Measurements from ENCODE around the gene RHOD.

The RHOD gene

DNA sequence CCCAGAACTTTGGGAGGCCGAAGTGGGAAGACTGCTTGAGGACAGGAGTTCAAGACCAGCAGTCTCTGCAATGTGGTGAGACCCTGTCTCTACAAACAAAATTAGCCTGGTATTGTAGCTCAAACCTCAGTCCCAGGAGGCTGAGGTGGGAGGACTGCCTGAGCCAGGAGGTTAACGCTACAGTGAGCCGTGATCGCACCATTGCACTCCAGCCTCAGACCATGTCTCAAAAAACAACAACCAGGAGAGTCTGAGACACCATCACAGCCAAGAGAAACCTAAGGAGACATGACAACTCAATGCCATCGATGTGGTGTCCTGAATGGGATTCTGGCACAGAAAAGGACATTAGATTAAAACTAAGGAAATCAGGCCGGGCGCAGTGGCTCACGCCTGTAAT lies 34.1 kb downstream of the RHOD start:
- H3K4me3 ChIP-seq = no peak overlapping the region
- no peaks in the 10 kb centered on the region for H3K9me3 ChIP-seq
- H3K36me3 ChIP-seq (replicated peaks) = no peaks in the 10 kb centered on the region
- DNase-seq (ENCODE audit: low spot score in 2 of 2) = no peak
- H3K27me3 ChIP-seq (ENCODE audit: low read depth) = no peaks in the 10 kb centered on the region
- H3K4me1 ChIP-seq = no peaks in the 10 kb centered on the region
- in situ Hi-C loops (cut with MboI; ENCODE audit: low sequenced_read_pairs) = no loop called here

DNA sequence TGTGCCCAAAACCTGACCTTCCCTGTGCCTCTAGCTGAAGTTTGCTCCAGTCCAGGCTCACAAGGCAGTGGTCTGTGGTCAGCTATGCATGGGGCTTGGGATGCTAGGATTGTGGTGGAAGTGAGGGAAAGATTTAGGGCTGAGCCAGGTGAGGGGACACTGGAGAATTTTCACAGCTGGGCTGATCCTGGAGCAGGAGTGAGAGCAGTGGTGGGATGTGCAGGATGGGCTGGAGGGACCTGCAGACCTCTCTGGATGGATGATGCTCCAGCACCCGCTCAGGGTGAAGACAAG lies 38.5 kb downstream of the RHOD start:
- Histone ChIP-seq H3K36me3 (replicated peaks) (no peaks in the 10 kb centered on the region), H3K27me3 (ENCODE audit: low read depth) (no peaks in the 10 kb centered on the region), H3K4me3 (no peak overlapping the region), H3K9me3 (no peaks in the 10 kb centered on the region), H3K4me1 (no peaks in the 10 kb centered on the region)
- in situ Hi-C loops (cut with MboI; ENCODE audit: low sequenced_read_pairs) = no loop called here
- DNase-seq (ENCODE audit: low spot score in 2 of 2) = no peak

DNA sequence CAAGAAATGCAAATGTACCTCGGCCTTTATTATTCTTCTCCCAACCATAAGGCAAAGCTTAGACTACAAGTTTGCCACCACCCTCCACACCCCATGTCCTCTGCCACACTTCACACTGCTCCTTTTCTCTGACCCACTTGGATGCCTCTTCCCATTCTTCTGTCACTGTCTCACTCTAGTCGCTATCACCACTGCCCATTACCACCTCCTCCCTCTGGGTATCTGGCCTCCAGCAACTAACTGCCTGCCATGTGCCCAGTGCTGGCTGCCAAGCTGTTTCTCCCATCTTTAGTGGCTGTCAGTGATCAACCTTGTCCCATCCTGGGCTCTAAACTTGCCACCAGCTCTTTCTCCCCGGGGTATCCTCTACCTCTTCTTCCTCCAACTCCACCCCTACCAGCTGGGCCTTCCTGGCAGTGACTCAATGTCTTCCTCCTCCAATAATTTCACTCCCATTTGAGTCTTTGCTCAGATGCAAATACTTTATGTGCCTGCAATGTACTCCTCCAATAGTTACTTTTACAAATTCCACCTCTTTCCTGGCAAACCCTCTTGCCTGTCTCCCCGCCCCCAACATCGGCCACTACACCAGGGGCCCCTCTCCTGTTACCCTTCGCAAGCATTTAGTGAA lies 42.3 kb downstream of the RHOD start:
- no peak for DNase-seq (ENCODE audit: low spot score in 2 of 2)
- no peak overlapping the region for H3K4me3 ChIP-seq
- no peaks in the 10 kb centered on the region for H3K4me1 ChIP-seq
- in situ Hi-C loops (cut with MboI; ENCODE audit: low sequenced_read_pairs) = no loop called here
- H3K36me3 ChIP-seq (replicated peaks) = no peaks in the 10 kb centered on the region
- H3K27me3 ChIP-seq (ENCODE audit: low read depth) = no peaks in the 10 kb centered on the region
- no peaks in the 10 kb centered on the region for H3K9me3 ChIP-seq

DNA sequence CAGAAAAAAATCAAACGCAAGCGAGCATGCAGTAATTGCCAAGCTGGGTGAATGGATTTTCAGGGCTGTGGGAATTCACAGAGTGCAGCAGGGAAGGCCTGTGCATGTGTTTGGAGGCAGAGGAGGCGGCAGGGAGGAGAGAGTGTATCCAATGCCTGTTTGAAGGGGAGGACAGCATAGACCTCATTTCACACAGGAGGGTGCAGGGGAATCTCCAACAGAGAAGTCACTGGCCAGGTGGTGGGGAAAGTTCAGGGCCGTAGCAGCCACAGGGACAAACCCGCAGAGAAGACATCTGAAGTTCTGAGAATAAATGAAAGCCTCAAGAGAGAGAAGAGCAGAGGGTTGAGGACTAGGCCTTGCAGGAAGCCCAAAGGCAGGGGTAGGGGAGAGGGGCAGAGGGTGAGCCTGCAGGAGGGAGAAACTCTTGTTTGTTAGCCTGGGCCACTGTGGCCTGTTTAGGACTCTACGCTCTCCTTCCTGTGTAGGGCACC lies 43.2 kb downstream of the RHOD start:
- Histone ChIP-seq H3K4me1 (no peaks in the 10 kb centered on the region), H3K27me3 (ENCODE audit: low read depth) (no peaks in the 10 kb centered on the region), H3K36me3 (replicated peaks) (no peaks in the 10 kb centered on the region), H3K4me3 (no peak overlapping the region), H3K9me3 (no peaks in the 10 kb centered on the region)
- in situ Hi-C loops (cut with MboI; ENCODE audit: low sequenced_read_pairs) = no loop called here
- DNase-seq (ENCODE audit: low spot score in 2 of 2) = no peak

DNA sequence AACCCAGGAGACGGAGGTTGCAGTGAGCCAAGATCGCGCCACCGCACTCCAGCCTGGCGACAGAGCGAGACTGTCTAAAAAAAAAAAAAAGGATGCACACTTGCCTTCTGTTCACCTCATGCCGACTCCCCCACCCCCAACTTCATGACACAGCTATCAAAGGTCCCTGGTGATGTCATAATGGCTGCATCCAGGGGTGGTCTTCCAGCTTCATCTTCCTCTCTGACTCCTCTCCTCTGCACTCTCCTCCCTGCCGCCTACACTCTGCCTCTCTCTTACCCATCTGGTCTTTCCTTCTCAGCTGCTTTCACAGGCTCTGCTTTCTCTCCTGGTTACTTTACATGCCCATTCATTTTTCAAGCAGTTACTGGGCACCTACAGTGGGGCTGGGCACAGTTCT lies 46.0 kb downstream of the RHOD start:
- no peaks in the 10 kb centered on the region for H3K4me1 ChIP-seq
- DNase-seq (ENCODE audit: low spot score in 2 of 2) = no peak
- H3K9me3 ChIP-seq = no peaks in the 10 kb centered on the region
- in situ Hi-C loops (cut with MboI; ENCODE audit: low sequenced_read_pairs) = no loop called here
- no peaks in the 10 kb centered on the region for H3K27me3 ChIP-seq (ENCODE audit: low read depth)
- no peaks in the 10 kb centered on the region for H3K36me3 ChIP-seq (replicated peaks)
- no peak overlapping the region for H3K4me3 ChIP-seq

DNA sequence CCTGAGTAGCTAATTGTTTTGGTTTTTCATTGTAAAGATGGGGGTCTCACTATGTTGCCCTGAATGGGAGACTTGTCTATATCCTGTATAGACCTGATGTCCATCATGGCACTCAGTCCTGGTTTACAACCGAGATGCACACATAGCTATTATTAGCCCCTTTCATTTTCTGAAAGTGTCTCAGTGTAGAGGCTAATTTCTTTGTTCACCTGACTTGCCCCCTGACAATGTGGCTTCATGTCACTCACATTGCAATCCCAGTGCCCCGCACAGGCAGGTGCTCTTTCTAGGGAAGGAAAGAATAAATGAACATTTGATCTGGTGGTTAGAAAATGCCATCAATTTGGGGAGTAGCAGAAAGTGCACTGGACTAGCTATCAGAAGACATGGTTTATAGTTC lies 49.3 kb downstream of the RHOD start:
- no peak for DNase-seq (ENCODE audit: low spot score in 2 of 2)
- Histone ChIP-seq H3K36me3 (replicated peaks) (no peaks in the 10 kb centered on the region), H3K4me3 (no peak overlapping the region), H3K27me3 (ENCODE audit: low read depth) (no peaks in the 10 kb centered on the region), H3K9me3 (no peaks in the 10 kb centered on the region), H3K4me1 (no peaks in the 10 kb centered on the region)
- in situ Hi-C loops (cut with MboI; ENCODE audit: low sequenced_read_pairs) = no loop called here

DNA sequence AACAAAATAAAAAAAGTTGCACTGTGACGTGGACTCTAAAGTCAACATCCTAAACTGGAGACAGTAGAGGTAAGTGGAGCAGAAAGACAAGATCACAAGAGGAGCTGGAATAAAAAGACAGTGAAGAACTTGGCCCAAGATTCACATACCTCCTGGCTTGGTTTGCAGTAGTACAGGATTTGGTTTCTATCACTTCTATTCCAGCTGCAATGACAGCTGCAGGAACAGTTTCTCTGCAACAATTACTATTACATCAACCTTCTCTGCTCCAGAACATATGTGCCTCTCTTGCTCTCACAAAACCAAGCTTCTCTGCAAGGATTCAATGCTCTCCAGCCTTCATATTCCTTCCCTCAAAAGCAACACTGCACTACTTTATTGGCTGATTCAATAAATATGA lies 54.6 kb downstream of the RHOD start:
- in situ Hi-C loops (cut with MboI; ENCODE audit: low sequenced_read_pairs) = no loop called here
- Histone ChIP-seq H3K27me3 (ENCODE audit: low read depth) (no peaks in the 10 kb centered on the region), H3K4me1 (no peaks in the 10 kb centered on the region), H3K9me3 (no peaks in the 10 kb centered on the region), H3K36me3 (replicated peaks) (no peaks in the 10 kb centered on the region), H3K4me3 (no peak overlapping the region)
- DNase-seq (ENCODE audit: low spot score in 2 of 2) = no peak

DNA sequence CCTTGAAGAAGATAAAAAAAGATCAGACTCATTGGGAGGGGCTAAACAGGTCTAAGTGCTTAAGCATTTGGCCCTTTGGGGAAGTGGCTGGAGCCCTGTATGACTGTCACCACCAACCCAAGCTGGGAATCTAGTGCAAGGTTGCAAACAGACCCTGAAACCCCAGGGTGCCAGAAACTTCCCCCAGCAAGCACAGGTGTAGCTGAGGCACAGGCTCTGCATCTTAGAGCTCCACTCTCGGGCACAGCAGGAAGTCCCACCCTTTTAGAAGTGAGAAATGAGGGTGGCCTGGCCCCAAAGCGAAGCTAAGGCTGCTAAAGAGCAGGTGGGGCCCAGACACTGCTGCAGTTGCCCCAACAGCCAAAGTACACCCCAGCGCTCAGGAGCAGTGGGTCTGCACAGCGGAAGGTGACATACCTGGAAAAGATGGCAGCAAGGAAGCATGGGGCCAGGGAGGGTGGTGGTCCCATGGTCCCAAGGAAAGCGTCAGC lies 56.6 kb downstream of the RHOD start:
- in situ Hi-C loops (cut with MboI; ENCODE audit: low sequenced_read_pairs) = no loop called here
- H3K27me3 ChIP-seq (ENCODE audit: low read depth) = no peaks in the 10 kb centered on the region
- H3K36me3 ChIP-seq (replicated peaks) = no peaks in the 10 kb centered on the region
- H3K4me1 ChIP-seq = peaks cover 2% of the 10 kb centered on the region
- no peak for DNase-seq (ENCODE audit: low spot score in 2 of 2)
- no peaks in the 10 kb centered on the region for H3K9me3 ChIP-seq
- H3K4me3 ChIP-seq = no peak overlapping the region

DNA sequence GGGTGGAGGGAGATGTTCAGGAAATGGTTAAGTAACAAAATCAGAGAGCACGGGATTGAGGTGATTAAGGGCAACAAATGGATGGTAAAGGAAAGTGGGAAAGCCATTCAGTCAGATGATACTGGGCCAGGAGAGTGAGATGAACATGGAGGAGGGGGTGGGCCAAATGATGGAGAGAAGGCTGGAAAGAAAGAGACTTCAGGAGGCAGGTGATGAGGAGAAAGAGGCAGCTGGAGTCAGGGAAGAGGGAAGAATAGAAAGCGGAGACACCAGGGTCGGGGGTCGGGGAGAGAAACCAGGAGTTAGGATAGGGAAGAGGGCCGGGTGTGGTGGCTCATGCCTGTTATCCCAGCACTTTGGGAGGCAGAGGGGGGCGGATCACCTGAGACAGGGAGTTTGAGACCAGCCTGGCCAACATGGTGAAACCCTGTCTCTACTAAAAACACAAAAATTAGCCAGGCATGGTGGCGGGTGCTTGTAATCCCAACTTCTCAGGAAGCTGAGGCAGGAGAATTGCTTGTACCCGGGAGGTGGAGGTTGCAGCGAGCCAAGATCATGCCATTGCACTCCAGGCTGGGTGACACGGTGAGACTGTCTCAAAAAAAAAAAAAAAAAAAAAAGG lies 57.7 kb downstream of the RHOD start:
- DNase-seq (ENCODE audit: low spot score in 2 of 2) = no peak
- peaks cover 4% of the 10 kb centered on the region for H3K4me1 ChIP-seq
- no peaks in the 10 kb centered on the region for H3K27me3 ChIP-seq (ENCODE audit: low read depth)
- in situ Hi-C loops (cut with MboI; ENCODE audit: low sequenced_read_pairs) = no loop called here
- no peak overlapping the region for H3K4me3 ChIP-seq
- no peaks in the 10 kb centered on the region for H3K36me3 ChIP-seq (replicated peaks)
- no peaks in the 10 kb centered on the region for H3K9me3 ChIP-seq

DNA sequence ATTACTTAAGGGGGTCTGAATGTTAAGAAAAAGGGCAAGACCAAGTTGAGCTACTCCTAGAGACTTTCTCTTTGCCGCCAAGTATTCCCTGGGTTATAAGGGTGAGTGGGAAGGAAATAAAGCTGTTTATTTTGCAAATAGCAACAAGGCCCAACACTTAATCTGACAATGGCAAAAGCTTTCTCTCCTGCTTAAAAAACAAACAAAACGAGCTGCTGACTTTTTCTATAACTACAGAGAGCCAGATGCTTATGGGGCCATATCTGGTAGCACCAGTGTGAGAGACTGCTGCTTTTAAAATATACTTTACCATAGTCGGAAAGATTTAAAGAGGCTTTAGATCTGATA lies 60.1 kb downstream of the RHOD start:
- DNase-seq (ENCODE audit: low spot score in 2 of 2) = no peak
- Histone ChIP-seq H3K27me3 (ENCODE audit: low read depth) (no peaks in the 10 kb centered on the region), H3K9me3 (no peaks in the 10 kb centered on the region), H3K36me3 (replicated peaks) (no peaks in the 10 kb centered on the region), H3K4me1 (peaks cover 4% of the 10 kb centered on the region), H3K4me3 (no peak overlapping the region)
- in situ Hi-C loops (cut with MboI; ENCODE audit: low sequenced_read_pairs) = no loop called here

DNA sequence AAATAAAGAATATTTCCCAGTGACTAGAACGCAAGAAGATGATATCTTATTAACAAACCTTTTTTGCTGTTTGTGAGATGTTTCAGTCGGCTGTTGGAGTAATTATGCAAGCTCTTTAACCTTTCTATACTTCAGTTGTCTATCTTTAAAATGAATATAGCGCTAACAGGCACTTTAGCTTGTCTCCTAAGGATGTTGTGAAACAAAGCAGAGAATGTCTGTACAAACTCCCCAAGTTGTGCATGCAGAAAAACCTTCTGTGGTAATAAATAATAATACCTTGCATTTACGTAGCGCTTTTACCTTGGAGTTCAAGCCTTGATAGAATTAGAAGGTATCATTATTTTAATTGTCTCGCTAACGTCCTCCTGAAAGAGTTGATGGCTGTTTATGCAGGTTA lies 60.5 kb downstream of the RHOD start:
- no peaks in the 10 kb centered on the region for H3K9me3 ChIP-seq
- H3K36me3 ChIP-seq (replicated peaks) = no peaks in the 10 kb centered on the region
- H3K4me3 ChIP-seq = no peak overlapping the region
- no peaks in the 10 kb centered on the region for H3K27me3 ChIP-seq (ENCODE audit: low read depth)
- in situ Hi-C loops (cut with MboI; ENCODE audit: low sequenced_read_pairs) = no loop called here
- peaks cover 6% of the 10 kb centered on the region for H3K4me1 ChIP-seq
- DNase-seq (ENCODE audit: low spot score in 2 of 2) = no peak

DNA sequence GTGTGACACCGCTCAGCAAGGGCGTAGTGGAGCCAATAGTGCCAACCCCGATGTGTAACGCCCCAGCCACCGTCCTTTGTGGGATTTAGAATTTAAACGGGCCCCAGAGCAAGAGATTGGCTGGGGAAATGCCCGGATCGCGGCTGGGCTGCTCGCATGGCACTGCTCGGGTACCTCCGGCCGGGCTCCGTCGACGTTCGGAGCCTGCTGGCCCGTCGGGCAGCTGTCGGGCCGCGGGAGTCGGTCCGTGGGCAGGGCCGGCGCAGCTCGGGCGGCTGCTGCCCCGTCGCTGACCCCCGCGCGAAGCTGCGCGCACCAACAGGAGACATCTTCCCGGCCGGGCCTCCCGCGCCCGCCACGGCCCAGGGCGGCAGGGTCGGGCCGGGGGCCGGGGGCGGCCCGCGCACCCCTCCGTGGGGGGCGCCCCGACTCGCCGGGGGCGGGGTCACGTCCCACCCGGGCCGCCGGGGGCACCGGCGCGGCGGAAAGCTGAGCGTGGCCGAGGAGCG lies 61.1 kb downstream of the RHOD start:
- Histone ChIP-seq H3K4me1 (peaks cover 8% of the 10 kb centered on the region), H3K4me3 (no peak overlapping the region)
- no peak for DNase-seq (ENCODE audit: low spot score in 2 of 2)

DNA sequence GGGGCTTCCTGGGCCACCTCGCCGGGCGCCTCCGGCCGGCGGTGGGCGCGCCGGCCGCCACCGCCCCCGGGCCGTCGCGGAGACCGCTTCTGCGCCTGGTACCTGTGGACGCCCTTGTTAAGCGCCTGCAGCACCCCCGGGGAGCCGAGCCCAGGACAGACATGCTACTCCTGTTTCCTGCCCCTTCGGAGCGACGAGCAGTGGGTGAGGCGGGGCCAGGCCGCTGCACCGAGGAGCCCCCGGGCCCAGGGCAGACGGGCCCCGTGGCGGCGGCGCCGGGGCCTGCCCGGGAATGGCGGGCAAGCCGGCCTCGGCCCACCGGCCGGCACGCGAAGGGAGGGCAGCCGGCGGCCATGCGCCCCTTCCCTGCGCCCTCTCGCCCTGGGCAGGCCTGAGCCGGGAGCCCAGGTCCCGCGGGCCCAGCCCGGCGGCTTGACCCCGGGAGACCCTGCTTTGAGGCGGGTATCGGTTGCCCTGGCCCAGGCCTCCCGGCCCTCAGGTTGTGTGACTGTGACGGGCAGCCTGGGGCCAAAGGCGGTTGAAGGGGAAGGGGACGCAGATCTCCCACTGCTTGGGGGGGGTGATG lies 61.6 kb downstream of the RHOD start:
- H3K4me1 ChIP-seq = peaks cover 8% of the 10 kb centered on the region
- in situ Hi-C loops (cut with MboI; ENCODE audit: low sequenced_read_pairs) = no loop called here
- DNase-seq (ENCODE audit: low spot score in 2 of 2) = peak; percentile 22 to 33
- peaks cover under 1% of the 10 kb centered on the region for H3K36me3 ChIP-seq (replicated peaks)
- no peaks in the 10 kb centered on the region for H3K9me3 ChIP-seq
- H3K4me3 ChIP-seq = no peak overlapping the region; the same call in 1 of the 2 replicates
- no peaks in the 10 kb centered on the region for H3K27me3 ChIP-seq (ENCODE audit: low read depth)

More for the DNA sequence above, 61.1 kb downstream of the RHOD start:
- no peaks in the 10 kb centered on the region for H3K27me3 ChIP-seq (ENCODE audit: low read depth)
- no peaks in the 10 kb centered on the region for H3K36me3 ChIP-seq (replicated peaks)
- in situ Hi-C loops (cut with MboI; ENCODE audit: low sequenced_read_pairs) = no loop called here
- H3K9me3 ChIP-seq = no peaks in the 10 kb centered on the region

DNA sequence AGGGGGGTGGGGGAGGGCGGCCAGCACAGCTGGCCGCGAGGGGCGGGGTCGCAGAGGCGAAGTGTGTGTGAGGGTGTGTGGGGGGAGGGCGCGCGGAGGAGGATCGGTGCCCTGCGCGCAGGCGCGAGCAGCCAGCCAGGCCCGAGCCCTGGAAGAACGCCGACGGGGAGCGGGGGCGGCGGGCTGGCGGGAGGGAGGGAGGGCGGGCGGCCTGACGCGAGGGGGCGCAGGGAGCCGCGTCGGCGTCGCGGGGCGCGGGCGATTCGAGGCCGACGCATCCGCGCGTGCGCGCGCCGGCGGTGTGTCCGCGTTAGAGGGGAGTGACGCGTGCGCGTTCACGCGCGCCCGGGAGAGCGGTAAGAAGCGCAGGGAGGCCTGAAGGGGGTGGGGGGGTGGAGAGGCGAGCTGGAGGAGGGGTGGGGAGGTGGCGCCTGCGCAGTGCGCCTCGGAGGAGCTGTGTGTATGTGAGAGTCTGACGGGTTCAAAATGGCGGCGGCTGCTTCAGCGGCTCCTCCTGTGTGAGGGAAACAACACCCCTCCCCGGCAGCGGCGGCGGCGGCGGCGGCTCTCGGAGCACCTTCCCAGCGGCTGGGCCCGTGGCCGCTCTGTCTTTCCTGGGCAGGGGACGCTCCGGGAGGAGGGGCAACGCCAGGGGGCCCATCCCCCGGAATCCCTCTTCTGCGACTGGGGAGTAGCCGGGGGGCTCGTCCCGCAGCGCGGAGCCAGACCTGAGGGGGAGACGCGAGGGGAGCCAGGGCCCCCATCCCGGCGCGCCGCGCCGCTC lies 62.3 kb downstream of the RHOD start, which contains the start of gene KDM2A:
Gene KDM2A (plus strand): TSS at position 463 of the 784 bp plus-strand sequence. CDS start 2,054 bp downstream, outside the sequence.
- Histone ChIP-seq H3K36me3 (replicated peaks) (peaks cover 6% of the 10 kb centered on the region), H3K9me3 (no peaks in the 10 kb centered on the region), H3K4me1 (peaks cover 8% of the 10 kb centered on the region), H3K27me3 (ENCODE audit: low read depth) (no peaks in the 10 kb centered on the region), H3K4me3 (peak within 1 kb of the TSS; percentile 99)
- in situ Hi-C loops (cut with MboI; ENCODE audit: low sequenced_read_pairs) = no loop called here
- peak; percentile 97 to 100 for DNase-seq (ENCODE audit: low spot score in 2 of 2)

All from HAP-1 (cell line).